HAP-1 (cell line): ENCODE data around the gene RIBC1.
"Not testable (repeated sequence)": the region's sequence is repeated elsewhere in the genome, so short reads cannot be mapped to it uniquely, and the experiment has no call there.

Experiments
- DNase-seq, 2 experiments: peaks; one replicate each; pipeline ENCODE4 v3.0.0-alpha.2; 2016 to 2020; ENCODE audit warnings: low spot score in 2 of 2
- H3K27me3 ChIP-seq: fragments of 250-450 bp; sonication (Bioruptor Pico); 2 replicates; pipeline ENCODE4 v1.5.1; 2020; ENCODE audit warnings: low read depth, mild to moderate bottlenecking, moderate library complexity
- H3K36me3 ChIP-seq: fragments of 250-450 bp; sonication (Bioruptor Pico); replicated peaks from 2 replicates; pipeline ENCODE4 v1.5.1; 2020; ENCODE audit warnings: mild to moderate bottlenecking
- H3K4me1 ChIP-seq: fragments of 250-450 bp; sonication (Bioruptor Pico); 2 replicates; pipeline ENCODE4 v1.5.1; 2020; ENCODE audit warnings: mild to moderate bottlenecking
- H3K4me3 ChIP-seq: fragments of 250-450 bp; sonication (Bioruptor Pico); 2 replicates; pipeline ENCODE4 v1.5.1; 2020; ENCODE audit warnings: mild to moderate bottlenecking, moderate library complexity
- H3K9me3 ChIP-seq: fragments of 250-450 bp; sonication (Bioruptor Pico); 2 replicates; pipeline ENCODE4 v1.5.1; 2020; ENCODE audit warnings: mild to moderate bottlenecking, moderate library complexity
- in situ Hi-C: fragments of 300-500 bp; cut with MboI; formaldehyde crosslinking; loops from 3 replicates; pipeline ENCODE4 v1.14.3; 2020; ENCODE audit warnings: low sequenced_read_pairs, inconsistent platforms, mixed read lengths

RIBC1 gene

DNA sequence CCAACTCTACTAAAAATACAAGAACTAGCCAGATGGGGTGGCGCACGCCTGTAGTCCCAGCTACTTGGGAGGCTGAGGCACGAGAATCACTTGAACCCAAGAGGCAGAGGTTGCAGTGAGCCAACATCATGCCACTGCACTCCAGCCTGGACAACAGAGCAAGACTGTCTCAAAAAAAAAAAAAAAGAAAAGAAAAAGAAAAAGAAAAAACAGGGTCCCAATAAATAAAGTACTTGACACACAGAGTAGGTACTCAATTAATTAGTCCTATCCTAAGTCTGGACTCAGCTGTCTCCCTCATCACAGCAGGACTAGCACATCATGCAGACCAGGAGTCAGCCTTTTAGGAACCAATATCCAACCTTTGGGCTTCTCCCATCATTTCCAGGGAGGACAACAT, 2.3 kb upstream of the RIBC1 start:
- Histone ChIP-seq H3K4me1 (peaks cover 10% of the 10 kb centered on the region; the same call in 1 of the 2 replicates), H3K36me3 (peaks cover 26% of the 10 kb centered on the region)
- H3K27me3 ChIP-seq, H3K9me3 ChIP-seq, DNase-seq, in situ Hi-C loops, H3K4me3 ChIP-seq: not testable (repeated sequence)

DNA sequence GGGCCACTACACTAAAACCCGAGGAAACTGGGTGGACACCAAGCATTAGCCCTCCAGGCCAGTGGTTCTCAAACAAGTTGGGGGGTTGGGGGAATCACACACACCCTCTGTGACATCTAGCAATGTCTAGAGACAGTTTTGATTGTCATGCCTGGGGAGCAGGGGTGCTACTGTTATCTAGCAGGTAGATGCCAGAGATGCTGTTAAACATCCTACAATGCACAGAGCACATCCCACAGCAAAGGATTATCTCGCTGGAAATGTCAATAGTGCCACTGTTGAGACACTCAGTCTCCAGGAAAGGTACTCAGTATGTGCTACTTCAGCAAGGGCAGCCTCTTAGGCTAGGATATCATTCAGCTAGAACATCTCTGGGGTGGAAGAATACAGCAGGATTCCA, 1.5 kb upstream of the RIBC1 start:
- Histone ChIP-seq H3K36me3 (peaks cover 26% of the 10 kb centered on the region), H3K4me1 (peaks cover 10% of the 10 kb centered on the region; the same call in 1 of the 2 replicates), H3K4me3 (peak overlapping the region; percentile 95), H3K9me3 (no peaks in the 10 kb centered on the region), H3K27me3 (no peaks in the 10 kb centered on the region)
- no peak for DNase-seq
- in situ Hi-C loops, result no loop called here

GRCh38 chrX:53421772-53422085, 944 bp upstream of the RIBC1 start:
- H3K4me1 ChIP-seq, result peaks cover 10% of the 10 kb centered on the region; the same call in 1 of the 2 replicates
- no peak for DNase-seq
- H3K27me3 ChIP-seq, result no peaks in the 10 kb centered on the region
- H3K9me3 ChIP-seq, result no peaks in the 10 kb centered on the region
- in situ Hi-C loops, result no loop called here
- peak overlapping the region; percentile 95 for H3K4me3 ChIP-seq
- H3K36me3 ChIP-seq, result peaks cover 24% of the 10 kb centered on the region

- no peaks in the 10 kb centered on the region for H3K27me3 ChIP-seq
- H3K36me3 ChIP-seq, result peaks cover 19% of the 10 kb centered on the region
- peaks cover 10% of the 10 kb centered on the region; the same call in 1 of the 2 replicates for H3K4me1 ChIP-seq
- in situ Hi-C loops, result no loop called here
- H3K9me3 ChIP-seq, result no peaks in the 10 kb centered on the region
- peak; percentile 99 to 100 for DNase-seq
- H3K4me3 ChIP-seq, result peak within 1 kb of the TSS; percentile 95
Measured at GRCh38 chrX:53422086-53422860, 400 bp upstream of the RIBC1 start, which contains the start of gene SMC1A. Gene SMC1A (minus strand): TSS chrX:53422654. CDS start chrX:53422600, 54 bp downstream.

DNA sequence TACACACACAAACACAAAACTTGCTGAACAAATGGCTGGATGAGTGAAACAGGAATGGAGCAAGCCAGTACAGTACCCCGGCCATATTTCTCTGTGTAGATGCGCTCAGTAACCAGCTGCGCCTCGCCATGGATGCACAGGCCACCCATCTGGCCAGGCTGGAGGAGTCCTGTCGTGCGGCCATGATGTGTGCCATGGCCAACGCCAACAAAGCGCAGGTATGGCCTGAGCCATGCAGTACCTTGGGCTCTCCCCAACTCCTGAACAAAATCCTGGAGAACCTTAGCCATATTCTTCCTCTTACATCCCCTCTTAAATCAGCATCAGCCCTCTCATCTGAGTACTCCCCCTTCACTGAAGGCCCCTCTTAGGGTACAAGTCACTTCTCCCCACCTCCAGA, 7.1 kb downstream of the RIBC1 start:
- H3K27me3 ChIP-seq, result no peaks in the 10 kb centered on the region
- no peaks in the 10 kb centered on the region for H3K9me3 ChIP-seq
- H3K36me3 ChIP-seq, result peaks cover 24% of the 10 kb centered on the region
- no peak overlapping the region for H3K4me3 ChIP-seq
- H3K4me1 ChIP-seq, result peaks cover 4% of the 10 kb centered on the region
- DNase-seq, result no peak
- in situ Hi-C loops, result no loop called here

- no peaks in the 10 kb centered on the region for H3K9me3 ChIP-seq
- DNase-seq, result no peak
- H3K4me1 ChIP-seq, result peaks cover 7% of the 10 kb centered on the region
- no peak overlapping the region for H3K4me3 ChIP-seq
- in situ Hi-C loops, result no loop called here
- H3K27me3 ChIP-seq, result no peaks in the 10 kb centered on the region
- peaks cover 24% of the 10 kb centered on the region for H3K36me3 ChIP-seq
Measured at GRCh38 chrX:53430231-53430630, 7.6 kb downstream of the RIBC1 start.

DNA sequence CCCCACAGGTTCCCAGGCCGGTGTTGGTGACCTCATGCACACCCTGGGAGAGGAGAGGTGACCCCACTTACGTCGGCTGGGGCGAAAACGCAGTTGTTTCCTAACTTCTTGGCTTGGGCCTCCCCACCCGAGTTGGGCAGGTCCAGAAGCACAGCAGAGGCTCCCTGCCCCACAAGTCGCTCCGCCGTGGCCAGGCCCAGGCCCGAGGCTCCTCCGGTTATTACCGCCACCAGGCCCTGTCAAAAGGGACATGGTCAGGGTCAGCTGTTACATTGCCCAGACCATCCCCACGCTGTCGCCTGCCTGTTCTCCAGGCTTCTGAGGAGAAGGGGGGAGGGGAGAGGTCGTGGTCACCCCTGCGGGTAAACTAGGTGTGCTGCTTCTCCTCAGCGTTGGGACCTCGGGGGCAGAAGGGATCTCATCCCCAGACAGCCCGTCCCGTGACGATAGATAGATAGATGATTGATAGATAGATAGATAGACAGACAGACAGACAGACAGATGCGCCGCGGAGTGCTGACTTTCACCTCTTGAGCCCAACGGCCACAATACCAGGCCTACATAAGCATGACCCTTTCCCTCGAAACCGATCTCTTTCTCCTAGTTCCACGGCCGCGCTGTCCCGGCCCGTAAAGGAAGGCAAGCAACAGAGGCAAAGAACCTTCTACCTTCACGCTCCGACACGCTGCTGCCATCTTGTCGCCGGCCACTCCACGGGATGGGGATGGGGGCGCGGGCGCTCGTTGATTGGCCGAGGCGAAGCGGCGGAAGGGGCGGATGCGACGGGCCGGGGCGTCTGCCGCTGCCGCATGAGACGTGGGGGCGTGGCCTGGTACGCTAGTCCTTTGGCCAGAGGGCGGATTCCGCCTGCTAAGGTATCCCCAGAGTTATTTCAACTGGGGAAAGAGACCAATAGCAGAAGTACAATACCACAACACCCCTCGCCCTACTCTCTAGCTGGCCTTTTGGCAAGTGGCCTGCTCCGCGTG, 11.3 kb downstream of the RIBC1 start, which contains the start of gene HSD17B10:
TSS of gene HSD17B10 (minus strand) at position 720 of the 989 bp plus-strand sequence. CDS start at position 695, 25 bp downstream.
- H3K4me3 ChIP-seq, result peak within 1 kb of the TSS; percentile 91
- peaks cover 24% of the 10 kb centered on the region for H3K36me3 ChIP-seq
- peaks cover 7% of the 10 kb centered on the region for H3K4me1 ChIP-seq
- no peaks in the 10 kb centered on the region for H3K9me3 ChIP-seq
- peak; percentile 91 to 98 for DNase-seq
- in situ Hi-C loops, result no loop called here
- peaks cover 4% of the 10 kb centered on the region; the same call in 1 of the 2 replicates for H3K27me3 ChIP-seq

GRCh38 chrX:53435997-53436396, 13.3 kb downstream of the RIBC1 start:
- H3K9me3 ChIP-seq, result no peaks in the 10 kb centered on the region
- peaks cover 16% of the 10 kb centered on the region for H3K36me3 ChIP-seq
- H3K4me1 ChIP-seq, result peaks cover 9% of the 10 kb centered on the region
- no peak overlapping the region for H3K4me3 ChIP-seq
- peak; percentile 67 to 84 for DNase-seq
- in situ Hi-C loops, result no loop called here
- H3K27me3 ChIP-seq, result peaks cover 4% of the 10 kb centered on the region; the same call in 1 of the 2 replicates

DNA sequence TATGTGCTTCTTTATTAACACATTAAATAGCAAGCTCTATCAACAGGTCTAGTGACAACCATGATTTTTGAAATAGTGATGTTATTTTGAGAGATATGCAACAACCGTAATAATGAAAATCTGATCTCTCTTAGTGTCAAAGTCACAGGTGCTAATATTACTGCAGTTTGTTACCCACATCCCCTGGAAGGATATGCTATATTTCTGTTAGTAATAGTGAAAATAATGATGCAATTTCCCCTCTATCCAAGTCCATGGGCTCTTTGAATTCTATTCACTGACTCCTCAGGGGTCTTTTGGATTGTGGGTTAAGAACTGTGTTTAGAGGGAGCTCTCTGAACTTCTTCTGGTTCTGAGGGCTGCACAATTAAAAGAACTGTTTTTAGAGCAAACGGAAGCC, 14.5 kb downstream of the RIBC1 start:
- peaks cover 4% of the 10 kb centered on the region; the same call in 1 of the 2 replicates for H3K27me3 ChIP-seq
- no peak overlapping the region for H3K4me3 ChIP-seq
- in situ Hi-C loops, result no loop called here
- H3K4me1 ChIP-seq, result peaks cover 16% of the 10 kb centered on the region
- DNase-seq, result no peak
- H3K36me3 ChIP-seq, result peaks cover 4% of the 10 kb centered on the region
- H3K9me3 ChIP-seq, result no peaks in the 10 kb centered on the region

DNA sequence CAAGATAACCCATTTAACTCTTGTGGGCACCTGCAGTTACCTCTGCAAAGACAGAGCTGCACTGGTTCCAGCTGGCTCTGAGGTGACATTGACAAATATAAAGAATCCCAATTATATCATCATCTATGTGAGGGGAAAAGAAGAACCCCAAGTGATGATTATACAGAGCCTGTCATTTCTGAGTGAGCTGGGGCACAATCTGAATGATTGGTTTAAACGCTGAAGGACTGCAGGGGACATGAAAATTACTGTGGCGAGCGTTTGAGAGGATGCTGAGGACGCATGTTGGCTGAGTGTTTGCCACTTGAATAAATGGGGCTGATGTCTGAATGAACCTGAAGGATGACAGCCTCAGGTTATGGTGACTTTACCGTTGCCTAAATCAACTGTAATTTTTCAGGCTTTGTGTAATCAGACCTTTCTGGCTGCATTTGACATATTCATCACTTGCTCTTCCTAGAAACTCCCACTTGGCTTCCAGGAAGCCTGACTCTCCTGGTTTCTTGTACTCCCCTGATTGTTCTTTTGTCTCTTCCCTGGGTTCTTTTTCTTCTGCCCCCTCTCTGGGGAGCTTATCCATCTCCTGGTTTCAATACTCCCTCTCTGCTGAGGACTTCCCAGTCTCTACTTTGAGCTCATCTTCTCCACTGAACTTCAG, 15.6 kb downstream of the RIBC1 start:
- Histone ChIP-seq H3K27me3 (peaks cover 4% of the 10 kb centered on the region; the same call in 1 of the 2 replicates), H3K4me3 (no peak overlapping the region), H3K36me3 (no peaks in the 10 kb centered on the region), H3K4me1 (peaks cover 18% of the 10 kb centered on the region), H3K9me3 (no peaks in the 10 kb centered on the region)
- in situ Hi-C loops, result no loop called here
- DNase-seq, result no peak

DNA sequence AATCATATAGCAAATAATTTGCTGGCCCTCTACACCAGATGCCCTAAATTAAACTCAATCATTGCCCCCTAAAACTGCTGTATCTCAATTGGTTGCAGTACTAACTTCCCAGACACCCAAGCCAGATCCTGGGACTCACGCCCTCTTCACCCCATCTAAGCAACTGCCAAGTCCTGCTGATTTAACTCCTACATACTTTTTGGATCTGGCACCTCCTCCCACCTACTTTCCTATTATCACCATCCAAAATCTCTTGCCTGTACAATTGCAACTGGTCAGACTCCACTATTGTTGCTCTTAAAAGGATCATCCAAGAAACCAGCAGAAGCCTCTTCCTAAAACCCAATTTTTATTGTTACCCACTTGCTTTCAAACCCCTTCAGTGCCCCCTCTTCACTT, 16.2 kb downstream of the RIBC1 start:
- H3K4me1 ChIP-seq, result peaks cover 18% of the 10 kb centered on the region
- DNase-seq, result no peak
- in situ Hi-C loops, result no loop called here
- no peak overlapping the region for H3K4me3 ChIP-seq
- no peaks in the 10 kb centered on the region for H3K36me3 ChIP-seq
- no peaks in the 10 kb centered on the region for H3K9me3 ChIP-seq
- peaks cover 4% of the 10 kb centered on the region; the same call in 1 of the 2 replicates for H3K27me3 ChIP-seq

DNA sequence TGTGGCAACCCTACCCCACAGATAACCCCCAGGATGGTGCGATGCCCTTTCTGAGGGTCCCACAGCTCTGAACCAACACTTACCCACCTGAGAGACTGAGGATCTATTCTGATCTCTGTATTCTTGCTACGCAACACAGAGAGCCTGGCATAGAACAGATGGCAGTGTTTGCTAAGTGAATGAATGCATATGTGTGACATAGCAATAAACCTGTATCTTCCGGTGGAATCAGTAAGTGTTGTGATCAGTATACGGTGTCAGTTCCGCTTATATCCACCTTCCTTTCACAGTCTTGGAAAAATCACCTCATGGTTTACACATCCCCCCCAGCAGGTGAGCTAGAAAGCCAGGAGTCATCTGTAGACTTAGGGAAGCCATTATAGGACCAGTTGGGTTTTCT, 17.4 kb downstream of the RIBC1 start:
- Histone ChIP-seq H3K36me3 (no peaks in the 10 kb centered on the region), H3K4me3 (no peak overlapping the region), H3K4me1 (peaks cover 12% of the 10 kb centered on the region), H3K9me3 (no peaks in the 10 kb centered on the region), H3K27me3 (peaks cover 4% of the 10 kb centered on the region; the same call in 1 of the 2 replicates)
- in situ Hi-C loops, result loop anchor here (10.0 kb wide), 1 partner anchor 125 kb away; no protein-coding TSS in a partner anchor
- DNase-seq, result no peak
